ENCODE data around the gene ZNF638. TPM values are rescaled to one million over a fixed set of nuclear protein-coding genes. Genes with fewer than 3 reads are reported as not detected.

Gene ZNF638
- total and polyA plus RNA-seq, 4 donors = 24.8 to 151 (median 56.1) TPM

- TF ChIP-seq NR2F2 (IDR thresholded peaks at IDR 0.05) (no peak), SP1 (IDR thresholded peaks at IDR 0.05) (no peak), RAD21 (IDR thresholded peaks at IDR 0.05) (peak in 1 of 2 donors; percentile 33)
- Histone ChIP-seq H3K27ac (ENCODE audit: low read depth in 1 of 2, low read length in 2 of 2) (peak overlapping the region; percentile 69 to 71), H3K36me3 (ENCODE audit: control insufficient read depth in 4 of 4, insufficient read depth in 3 of 4, low read depth in 1 of 4, low read length in 3 of 4) (no peaks in the 10 kb centered on the region), H3K4me3 (ENCODE audit: low read depth in 1 of 3, low read length in 3 of 3) (peak overlapping the region; percentile 68 to 79 (median 77)), H3K4me1 (ENCODE audit: control insufficient read depth in 4 of 4, insufficient read depth in 4 of 4, low read length in 3 of 4) (peaks cover 2 to 23% (median 14%) of the 10 kb centered on the region in 4 donors), H3K27me3 (ENCODE audit: control insufficient read depth in 4 of 4, insufficient read depth in 4 of 4, low read length in 3 of 4) (no peaks in the 10 kb centered on the region), H3K9me3 (ENCODE audit: control insufficient read depth in 4 of 4, low read length in 3 of 4) (no peaks in the 10 kb centered on the region), H3K9ac (ENCODE audit: low read depth in 1 of 2, low read length in 2 of 2) (peak overlapping the region in 1 of 2 donors; percentile 79)
- peak; percentile 47 for DNase-seq (ENCODE audit: low spot score)
- 1% methylated on average over 78 of the region's 78 CpGs for WGBS
Measured at GRCh38 chr2:71466301-71467179, 135.0 kb downstream of the ZNF638 start.

GRCh38 chr2:71467180-71467815 is 135.7 kb downstream of the ZNF638 start:
- DNase-seq (ENCODE audit: low spot score) = no peak
- H3K4me3 ChIP-seq (ENCODE audit: low read depth in 1 of 3, low read length in 3 of 3) = peak overlapping the region; percentile 68 to 79 (median 77)
- TF ChIP-seq GABPA (IDR thresholded peaks at IDR 0.05 in 1 of 2, conservative IDR thresholded peaks at IDR 0.05 in 1 of 2) = no peak
- TF ChIP-seq YY1 (IDR thresholded peaks at IDR 0.05) = no peak
- TF ChIP-seq REST (IDR thresholded peaks at IDR 0.05) = no peak
- TF ChIP-seq RAD21 (IDR thresholded peaks at IDR 0.05) = peak in 1 of 2 donors; percentile 51
- TF ChIP-seq HNF4A (conservative IDR thresholded peaks at IDR 0.05) = no peak
- TF ChIP-seq FOXA2 (IDR thresholded peaks at IDR 0.05) = no peak
- TF ChIP-seq FOXA1 (IDR thresholded peaks at IDR 0.05) = no peak
- no peak for TF ChIP-seq HNF4G (IDR thresholded peaks at IDR 0.05)
- peaks cover 0 to 21% (median 13%) of the 10 kb centered on the region in 4 donors for H3K4me1 ChIP-seq (ENCODE audit: control insufficient read depth in 4 of 4, insufficient read depth in 4 of 4, low read length in 3 of 4)
- H3K9me3 ChIP-seq (ENCODE audit: control insufficient read depth in 4 of 4, low read length in 3 of 4) = no peaks in the 10 kb centered on the region
- H3K9ac ChIP-seq (ENCODE audit: low read depth in 1 of 2, low read length in 2 of 2) = peak overlapping the region in 1 of 2 donors; percentile 79
- WGBS = 22% methylated on average over 7 of the region's 7 CpGs
- peak overlapping the region; percentile 69 to 71 for H3K27ac ChIP-seq (ENCODE audit: low read depth in 1 of 2, low read length in 2 of 2)
- no peaks in the 10 kb centered on the region for H3K36me3 ChIP-seq (ENCODE audit: control insufficient read depth in 4 of 4, insufficient read depth in 3 of 4, low read depth in 1 of 4, low read length in 3 of 4)
- H3K27me3 ChIP-seq (ENCODE audit: control insufficient read depth in 4 of 4, insufficient read depth in 4 of 4, low read length in 3 of 4) = no peaks in the 10 kb centered on the region

GRCh38 chr2:71468279-71469015 is 136.9 kb downstream of the ZNF638 start:
- no peaks in the 10 kb centered on the region for H3K27me3 ChIP-seq (ENCODE audit: control insufficient read depth in 4 of 4, insufficient read depth in 4 of 4, low read length in 3 of 4)

More at GRCh38 chr2:71468279-71469015, 136.9 kb downstream of the ZNF638 start:
- 86% methylated on average over 11 of the region's 11 CpGs for WGBS
- Histone ChIP-seq H3K9me3 (ENCODE audit: control insufficient read depth in 4 of 4, low read length in 3 of 4) (no peaks in the 10 kb centered on the region), H3K4me3 (ENCODE audit: low read depth in 1 of 3, low read length in 3 of 3) (no peak overlapping the region), H3K36me3 (ENCODE audit: control insufficient read depth in 4 of 4, insufficient read depth in 3 of 4, low read depth in 1 of 4, low read length in 3 of 4) (peaks cover 0 to 2% (median 0%) of the 10 kb centered on the region in 4 donors), H3K27ac (ENCODE audit: low read depth in 1 of 2, low read length in 2 of 2) (no peak overlapping the region), H3K9ac (ENCODE audit: low read depth in 1 of 2, low read length in 2 of 2) (no peak overlapping the region), H3K4me1 (ENCODE audit: control insufficient read depth in 4 of 4, insufficient read depth in 4 of 4, low read length in 3 of 4) (peaks cover 0 to 21% (median 13%) of the 10 kb centered on the region in 4 donors)
- TF ChIP-seq FOXA2 (IDR thresholded peaks at IDR 0.05) = no peak
- TF ChIP-seq GABPA (IDR thresholded peaks at IDR 0.05 in 1 of 2, conservative IDR thresholded peaks at IDR 0.05 in 1 of 2) = no peak
- TF ChIP-seq JUND (IDR thresholded peaks at IDR 0.05) = no peak
- no peak for TF ChIP-seq SP1 (IDR thresholded peaks at IDR 0.05)
- no peak for TF ChIP-seq YY1 (IDR thresholded peaks at IDR 0.05)
- no peak for TF ChIP-seq NR2F2 (IDR thresholded peaks at IDR 0.05)
- TF ChIP-seq RXRA (IDR thresholded peaks at IDR 0.05) = no peak
- DNase-seq (ENCODE audit: low spot score) = no peak
